HUES6 (cell line): ENCODE measurements around the gene FUS.
"Not testable (repeated sequence)": the region's sequence is repeated elsewhere in the genome, so short reads cannot be mapped to it uniquely, and the experiment has no call there.

Source experiments
- H3K27ac ChIP-seq: 2 replicates; pipeline ENCODE4 v1.7.0; 2013; ENCODE audit warnings: low read depth, mild to moderate bottlenecking, low read length, inconsistent platforms
- H3K27me3 ChIP-seq: 2 replicates; pipeline ENCODE4 v1.6.1; 2013; ENCODE audit warnings: low read length; ENCODE audit not compliant: control insufficient read depth, insufficient read depth
- H3K36me3 ChIP-seq: 2 replicates; pipeline ENCODE4 v1.6.1; 2013; ENCODE audit warnings: low read length; ENCODE audit not compliant: control insufficient read depth, insufficient read depth
- H3K4me1 ChIP-seq: 2 replicates; pipeline ENCODE4 v1.6.1; 2013; ENCODE audit warnings: low read length; ENCODE audit not compliant: control insufficient read depth, insufficient read depth
- H3K4me3 ChIP-seq: 2 replicates; pipeline ENCODE4 v1.5.1; 2013; ENCODE audit warnings: low read depth, low read length
- H3K9ac ChIP-seq: one replicate; pipeline ENCODE4 v1.6.1; 2013; ENCODE audit warnings: mild to moderate bottlenecking, low read length
- H3K9me3 ChIP-seq: 2 replicates; pipeline ENCODE4 v1.6.1; 2013; ENCODE audit warnings: low read depth, low read length; ENCODE audit not compliant: control insufficient read depth, insufficient read depth

Gene FUS

DNA sequence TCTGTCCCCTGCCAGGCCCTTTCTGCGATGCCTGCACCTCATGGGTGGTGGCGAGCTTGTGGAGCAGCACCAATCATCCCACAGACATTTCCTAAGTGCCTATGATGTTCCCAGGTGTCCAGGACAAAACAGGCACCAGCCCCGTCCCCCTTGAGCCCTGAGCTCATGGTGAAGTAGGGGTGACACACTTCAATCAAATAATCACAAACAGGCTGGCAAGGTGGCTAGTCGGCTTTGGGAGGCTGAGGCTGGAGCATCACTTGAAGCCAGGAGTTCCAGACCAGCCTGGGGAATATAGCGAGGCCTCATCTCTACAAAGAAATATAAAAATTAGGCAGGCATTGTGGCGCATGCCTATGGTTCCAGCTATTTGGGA lies 43.7 kb upstream of the FUS start:
- Histone ChIP-seq H3K4me1 (peaks cover 48% of the 10 kb centered on the region), H3K9ac (no peak overlapping the region), H3K36me3 (peaks cover 20% of the 10 kb centered on the region), H3K27ac (no peak overlapping the region), H3K9me3 (no peaks in the 10 kb centered on the region), H3K27me3 (no peaks in the 10 kb centered on the region), H3K4me3 (no peak overlapping the region)

DNA sequence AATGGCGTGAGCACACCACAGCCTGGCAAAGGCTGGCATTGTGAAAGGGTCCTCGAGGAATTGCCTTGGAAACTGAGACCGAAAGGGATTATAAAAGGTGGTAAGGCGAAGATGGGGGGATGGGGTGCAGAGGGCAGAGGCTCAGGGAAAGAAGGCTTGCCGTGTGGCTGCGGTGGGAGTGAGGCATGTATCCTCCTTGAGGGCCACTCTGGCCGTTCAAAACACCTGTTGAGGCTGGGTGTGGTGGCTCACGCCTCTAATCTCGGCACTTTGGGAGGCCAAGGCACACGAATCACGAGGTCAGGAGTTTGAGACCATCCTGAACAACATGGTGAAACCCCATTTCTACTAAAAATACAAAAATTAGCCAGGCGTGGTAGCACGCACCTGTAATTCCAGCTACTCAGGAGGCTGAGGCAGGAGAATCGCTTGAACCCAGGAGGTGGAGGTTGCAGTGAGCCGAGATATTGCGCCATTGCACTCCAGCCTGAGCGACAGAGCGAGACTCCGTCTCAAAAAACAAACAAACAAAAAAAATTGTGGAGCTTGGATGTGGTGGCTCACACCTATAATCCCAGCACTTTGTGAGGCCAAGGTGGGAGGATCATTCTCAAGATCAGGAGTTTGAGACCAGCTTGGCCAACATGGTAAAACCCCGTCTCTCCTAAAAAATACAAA lies 43.0 kb upstream of the FUS start:
- not testable (repeated sequence) for H3K9ac ChIP-seq, H3K27me3 ChIP-seq, H3K9me3 ChIP-seq, H3K27ac ChIP-seq, H3K4me3 ChIP-seq
- peaks cover 14% of the 10 kb centered on the region for H3K36me3 ChIP-seq
- peaks cover 50% of the 10 kb centered on the region for H3K4me1 ChIP-seq

DNA sequence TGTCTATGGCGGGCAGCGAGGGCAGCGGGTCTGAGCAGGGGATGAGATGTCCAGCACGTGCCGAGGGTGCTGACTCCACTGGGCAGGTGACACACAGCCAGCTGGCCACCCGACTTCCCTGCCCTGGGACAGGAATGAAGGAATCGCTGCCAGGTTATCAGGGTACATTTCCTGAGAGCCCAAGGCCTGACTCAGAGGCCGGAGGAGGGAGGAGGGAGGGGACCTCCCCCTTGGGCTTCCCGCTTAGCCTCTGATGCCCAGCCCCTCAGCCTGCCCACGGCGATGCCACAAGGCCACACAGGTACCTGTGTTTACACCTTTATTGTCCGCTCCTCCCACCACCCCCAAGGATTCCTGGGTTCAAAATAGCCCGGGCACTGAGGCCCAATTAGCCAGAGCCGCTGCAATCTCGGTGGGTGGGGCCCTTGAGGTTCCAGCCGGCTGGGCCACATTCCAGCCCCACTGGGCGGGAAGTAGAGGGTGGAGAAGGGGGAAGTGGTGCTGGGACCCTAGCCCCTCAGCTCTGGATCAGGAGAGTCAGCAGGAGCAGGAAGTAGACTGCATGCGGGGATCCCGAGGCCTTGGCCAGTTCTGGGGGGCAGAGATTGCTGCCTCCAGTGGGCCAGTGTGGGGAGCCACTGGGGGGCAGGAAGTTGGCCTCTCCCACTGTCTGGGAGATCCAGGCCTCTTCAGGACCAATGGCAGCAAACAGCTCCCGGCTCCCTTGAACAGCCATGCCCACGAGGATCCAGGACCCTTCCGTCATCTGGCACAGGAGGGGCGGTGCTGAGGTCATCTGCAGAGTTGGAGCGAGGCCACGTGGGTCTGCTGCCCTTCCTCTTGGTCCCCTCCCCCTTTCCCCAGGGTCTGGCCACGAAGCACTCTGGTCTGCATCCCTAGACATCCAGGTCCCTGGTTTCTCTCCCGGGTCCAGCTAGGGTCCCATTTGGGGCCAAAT lies 41.0 kb upstream of the FUS start:
- H3K27ac ChIP-seq, result peak overlapping the region; percentile 37; the same call in 1 of the 2 replicates
- H3K9ac ChIP-seq, result peak overlapping the region; percentile 21

DNA sequence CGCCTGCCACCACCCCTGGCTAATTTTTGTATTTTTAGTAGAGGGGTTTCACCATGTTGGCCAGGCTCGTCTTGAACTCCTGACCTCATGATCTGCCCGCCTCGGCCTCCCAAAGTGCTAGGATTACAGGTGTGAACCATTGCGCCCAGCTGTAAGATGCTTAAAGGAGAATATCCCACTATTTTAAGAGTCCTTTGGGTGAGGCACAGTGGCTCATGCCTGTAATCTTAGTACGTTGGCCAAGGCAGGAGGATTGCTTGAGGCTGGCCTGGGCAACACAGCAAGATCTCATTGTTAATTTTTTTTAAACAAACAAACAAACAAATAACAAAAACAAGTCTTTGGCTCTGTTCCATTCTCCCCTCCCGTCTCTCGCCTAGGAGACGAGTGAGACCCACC lies 38.9 kb upstream of the FUS start:
- H3K9me3 ChIP-seq, H3K36me3 ChIP-seq: not testable (repeated sequence)
- Histone ChIP-seq H3K27me3 (peaks cover 20% of the 10 kb centered on the region), H3K9ac (peak overlapping the region; percentile 13), H3K4me1 (peaks cover 30% of the 10 kb centered on the region), H3K27ac (peak overlapping the region; percentile 5; the same call in 1 of the 2 replicates), H3K4me3 (peak overlapping the region; percentile 55; the same call in 1 of the 2 replicates)

More for the DNA sequence above, 41.0 kb upstream of the FUS start:
- Histone ChIP-seq H3K4me1 (peaks cover 44% of the 10 kb centered on the region), H3K4me3 (peak overlapping the region; percentile 21), H3K27me3 (peaks cover 13% of the 10 kb centered on the region), H3K36me3 (no peaks in the 10 kb centered on the region), H3K9me3 (no peaks in the 10 kb centered on the region)

DNA sequence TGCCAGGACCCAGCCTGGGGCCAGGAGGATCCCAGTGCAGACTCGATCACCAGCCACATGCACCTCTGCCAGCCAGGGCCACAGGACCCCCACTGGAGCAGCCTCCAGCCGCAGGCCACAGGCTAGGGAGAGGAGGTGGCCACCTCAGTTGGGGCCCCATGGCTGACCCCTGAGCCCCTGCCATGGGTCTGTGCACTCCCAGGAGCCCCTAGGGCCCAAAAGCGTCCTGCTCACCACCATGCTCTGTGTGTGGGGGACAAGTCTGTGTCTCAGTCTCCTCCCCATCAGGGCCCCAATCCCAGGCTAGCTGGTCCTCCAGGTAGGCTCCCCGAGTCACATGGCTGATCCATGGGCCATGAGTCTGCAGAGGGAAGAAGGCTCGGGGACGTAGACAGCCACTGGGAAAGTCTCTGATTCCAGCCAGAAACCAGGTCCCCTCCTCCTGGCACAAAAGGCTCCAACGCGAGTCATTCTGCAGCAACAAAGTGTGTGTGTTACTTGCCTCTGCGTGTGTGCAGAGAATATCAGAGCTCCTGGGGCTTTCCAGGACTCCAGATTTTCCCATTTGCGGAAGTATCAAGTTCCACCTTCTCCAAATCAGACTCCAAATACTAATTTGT lies 38.3 kb upstream of the FUS start:
- Histone ChIP-seq H3K27me3 (peaks cover 25% of the 10 kb centered on the region), H3K27ac (peak overlapping the region; percentile 5; the same call in 1 of the 2 replicates), H3K36me3 (no peaks in the 10 kb centered on the region), H3K4me1 (peaks cover 29% of the 10 kb centered on the region), H3K9ac (peak overlapping the region; percentile 13), H3K4me3 (peak overlapping the region; percentile 55), H3K9me3 (no peaks in the 10 kb centered on the region)

DNA sequence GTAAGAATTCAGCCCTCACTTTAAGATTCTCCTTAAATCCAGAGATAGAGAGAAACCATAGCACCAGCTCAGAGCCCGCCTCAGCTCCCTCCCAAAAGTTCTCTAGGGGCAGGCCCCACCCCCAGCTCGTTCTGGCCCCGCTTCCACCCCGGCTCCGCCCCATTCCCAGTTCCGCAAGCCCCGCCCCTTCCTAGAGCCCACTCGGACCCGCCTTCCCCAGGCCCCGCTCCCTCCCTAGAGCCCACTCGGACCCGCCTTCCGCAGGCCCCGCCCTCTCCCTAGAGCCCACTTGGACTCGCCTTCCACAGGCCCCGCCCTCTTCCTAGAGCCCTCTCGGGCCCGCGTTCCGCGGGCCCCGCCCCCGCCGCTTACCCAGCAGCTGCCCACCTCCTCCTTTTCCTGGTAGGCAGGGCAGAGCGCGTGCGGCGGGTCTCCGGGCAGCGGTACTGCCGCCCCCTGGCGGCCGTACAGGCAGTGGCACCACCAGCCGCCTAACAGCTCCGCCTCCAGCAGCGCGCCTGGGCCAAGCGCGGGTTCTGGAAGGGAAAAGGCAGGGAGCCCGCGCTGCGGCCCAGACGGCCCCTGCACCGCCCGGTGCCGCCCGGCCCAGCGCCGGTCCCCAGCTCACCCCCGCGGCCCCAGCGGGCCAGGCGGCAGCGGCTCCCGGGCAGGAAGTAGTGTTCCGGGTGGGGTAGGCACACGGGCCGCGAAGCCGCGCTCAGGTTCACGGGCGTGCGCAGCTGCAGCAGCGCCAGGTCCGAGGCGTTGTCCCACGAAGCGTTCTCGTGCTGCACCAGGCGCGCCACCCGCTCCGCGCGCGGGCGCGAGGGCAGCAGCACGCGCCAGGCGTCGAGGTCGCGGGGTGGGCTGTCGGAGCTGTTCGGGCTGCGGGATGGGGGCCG lies 37.6 kb upstream of the FUS start:
- peak overlapping the region; percentile 5; the same call in 1 of the 2 replicates for H3K27ac ChIP-seq
- peaks cover 33% of the 10 kb centered on the region for H3K27me3 ChIP-seq
- peaks cover 29% of the 10 kb centered on the region for H3K4me1 ChIP-seq
- H3K9ac ChIP-seq, result peak overlapping the region; percentile 47
- no peaks in the 10 kb centered on the region for H3K9me3 ChIP-seq
- H3K4me3 ChIP-seq, result peak overlapping the region; percentile 58
- H3K36me3 ChIP-seq, result no peaks in the 10 kb centered on the region

DNA sequence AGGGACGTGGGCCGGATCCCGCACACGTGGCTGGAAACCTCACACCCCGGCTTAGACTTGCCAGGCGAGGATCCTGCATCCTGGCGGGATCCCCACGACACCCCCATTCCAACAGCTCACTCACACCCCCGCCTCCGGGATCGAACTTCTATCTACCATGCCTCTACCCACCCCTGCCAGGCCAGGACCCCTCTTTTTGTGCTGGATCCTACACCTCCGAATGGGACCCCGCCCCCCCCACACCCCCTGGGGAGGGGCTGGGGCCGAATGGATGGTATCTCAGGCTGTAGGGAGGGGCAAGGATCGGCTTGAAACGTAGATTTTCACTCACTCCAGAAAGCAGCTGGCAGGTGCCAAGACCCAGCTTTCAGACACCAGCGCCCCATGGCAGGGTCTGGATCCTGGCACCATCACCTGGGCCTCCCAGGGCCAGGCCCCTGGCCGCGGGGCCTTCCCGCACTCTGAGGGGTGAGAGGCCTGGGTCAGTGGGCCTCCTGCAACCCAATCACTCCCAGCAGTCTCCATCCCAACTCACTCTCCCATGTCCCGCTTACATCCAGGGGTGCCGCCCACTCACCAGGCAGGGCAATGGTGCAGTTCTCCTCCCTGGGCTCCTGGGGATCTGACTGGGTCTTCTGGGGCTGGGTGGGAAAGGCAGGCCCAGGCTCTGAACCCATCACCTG lies 36.8 kb upstream of the FUS start:
- H3K9ac ChIP-seq, result peak overlapping the region; percentile 47
- peaks cover 31% of the 10 kb centered on the region for H3K4me1 ChIP-seq
- peak overlapping the region; percentile 58 for H3K4me3 ChIP-seq
- H3K27me3 ChIP-seq, result peaks cover 41% of the 10 kb centered on the region
- H3K36me3 ChIP-seq, result no peaks in the 10 kb centered on the region
- H3K9me3 ChIP-seq, result no peaks in the 10 kb centered on the region
- no peak overlapping the region for H3K27ac ChIP-seq

DNA sequence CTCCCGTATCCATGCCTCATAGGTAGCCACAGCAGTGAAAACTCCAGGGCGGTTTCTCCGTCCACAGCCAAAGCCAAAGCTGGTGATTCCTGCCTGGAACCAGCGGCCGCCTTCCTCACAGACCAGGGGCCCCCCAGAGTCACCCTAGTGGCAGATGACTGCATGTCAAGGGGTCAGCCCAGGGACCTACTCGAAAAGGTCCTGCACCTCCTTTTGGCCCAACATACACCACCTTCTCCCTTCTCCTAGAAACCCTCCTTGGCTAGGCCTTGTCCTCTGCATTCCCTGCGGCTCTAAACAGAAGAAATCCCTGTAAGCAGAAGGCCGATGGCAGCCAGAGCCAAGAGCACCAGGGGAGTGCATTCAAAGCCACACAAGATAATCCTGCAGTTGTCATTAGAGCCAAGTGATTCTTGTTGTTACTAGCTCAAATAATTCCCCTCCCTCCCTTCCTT lies 36.2 kb upstream of the FUS start:
- no peak overlapping the region for H3K4me3 ChIP-seq
- H3K9ac ChIP-seq, result no peak overlapping the region
- peaks cover 47% of the 10 kb centered on the region for H3K27me3 ChIP-seq
- peaks cover 30% of the 10 kb centered on the region for H3K4me1 ChIP-seq
- no peak overlapping the region for H3K27ac ChIP-seq
- no peaks in the 10 kb centered on the region for H3K36me3 ChIP-seq
- no peaks in the 10 kb centered on the region for H3K9me3 ChIP-seq

DNA sequence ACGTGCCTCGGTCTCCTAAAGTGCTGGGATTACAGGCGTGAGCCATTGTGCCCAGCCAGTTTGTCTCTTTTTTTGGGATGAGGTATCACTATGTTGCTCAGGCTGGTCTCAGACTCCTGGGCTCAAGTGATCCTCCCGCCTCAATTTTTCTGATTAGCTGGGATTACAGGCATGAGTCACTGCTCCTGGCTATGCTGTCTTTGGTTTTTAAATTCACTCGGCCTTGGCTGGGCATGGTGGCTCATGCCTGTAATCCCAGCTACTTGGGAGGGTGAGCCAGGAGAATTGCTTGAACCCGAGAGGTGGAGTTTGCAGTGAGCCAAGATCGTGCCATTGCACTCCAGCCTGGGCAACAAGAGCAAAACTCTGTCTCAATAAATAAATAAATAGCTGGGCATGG lies 35.5 kb upstream of the FUS start:
- not testable (repeated sequence) for H3K36me3 ChIP-seq, H3K27ac ChIP-seq, H3K4me3 ChIP-seq, H3K9ac ChIP-seq, H3K9me3 ChIP-seq
- peaks cover 28% of the 10 kb centered on the region for H3K4me1 ChIP-seq
- H3K27me3 ChIP-seq, result peaks cover 47% of the 10 kb centered on the region
